Keratinocyte (primary cell): ENCODE results near the gene CDC42BPG.

Source experiments
- EZH2 ChIP-seq: IDR thresholded peaks from one replicate; pipeline ENCODE4 v1.6.1; 2012; ENCODE audit warnings: inconsistent platforms, mild to moderate bottlenecking, low read length, moderate library complexity
- TF ChIP-seq, protein P1 (sequence below), 3 experiments: IDR thresholded peaks in 1 of 3; conservative IDR thresholded peaks in 1 of 3; optimal IDR thresholded peaks in 1 of 3; 2 replicates in 2 of 3; 3 replicates in 1 of 3; pipeline versions ENCODE3 to v1.5.1; 2011; ENCODE audit warnings: low read length in 3 of 3, mild to moderate bottlenecking in 3 of 3, moderate library complexity in 2 of 3, control low read depth in 1 of 3, inconsistent platforms in 1 of 3; ENCODE audit not compliant: insufficient read depth in 2 of 3; ENCODE audit errors: extremely low read depth in 1 of 3

DNA sequence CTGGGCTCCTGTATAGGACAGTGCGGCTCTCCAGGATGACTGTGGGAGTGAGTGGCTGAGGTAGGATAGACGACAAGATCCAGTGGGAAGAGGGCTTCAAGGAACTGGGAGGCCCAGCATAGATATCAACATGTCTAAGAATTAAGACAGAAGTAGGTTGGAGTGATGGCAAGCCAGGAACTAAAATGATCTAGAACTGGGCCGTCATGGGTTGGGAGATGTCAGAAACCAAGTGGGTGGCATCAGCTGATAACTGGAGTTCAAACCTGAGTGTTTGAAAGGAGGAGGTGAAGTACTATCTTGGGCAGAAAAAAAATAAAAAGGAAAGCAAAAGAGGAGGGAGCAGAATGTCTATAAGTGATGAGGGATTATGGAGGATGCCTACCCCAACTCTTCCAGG, 27.0 kb downstream of the CDC42BPG start:
- TF ChIP-seq, protein P1, sequence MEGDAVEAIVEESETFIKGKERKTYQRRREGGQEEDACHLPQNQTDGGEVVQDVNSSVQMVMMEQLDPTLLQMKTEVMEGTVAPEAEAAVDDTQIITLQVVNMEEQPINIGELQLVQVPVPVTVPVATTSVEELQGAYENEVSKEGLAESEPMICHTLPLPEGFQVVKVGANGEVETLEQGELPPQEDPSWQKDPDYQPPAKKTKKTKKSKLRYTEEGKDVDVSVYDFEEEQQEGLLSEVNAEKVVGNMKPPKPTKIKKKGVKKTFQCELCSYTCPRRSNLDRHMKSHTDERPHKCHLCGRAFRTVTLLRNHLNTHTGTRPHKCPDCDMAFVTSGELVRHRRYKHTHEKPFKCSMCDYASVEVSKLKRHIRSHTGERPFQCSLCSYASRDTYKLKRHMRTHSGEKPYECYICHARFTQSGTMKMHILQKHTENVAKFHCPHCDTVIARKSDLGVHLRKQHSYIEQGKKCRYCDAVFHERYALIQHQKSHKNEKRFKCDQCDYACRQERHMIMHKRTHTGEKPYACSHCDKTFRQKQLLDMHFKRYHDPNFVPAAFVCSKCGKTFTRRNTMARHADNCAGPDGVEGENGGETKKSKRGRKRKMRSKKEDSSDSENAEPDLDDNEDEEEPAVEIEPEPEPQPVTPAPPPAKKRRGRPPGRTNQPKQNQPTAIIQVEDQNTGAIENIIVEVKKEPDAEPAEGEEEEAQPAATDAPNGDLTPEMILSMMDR (optimal IDR thresholded peaks at IDR 0.05 in 1 of 3, IDR thresholded peaks at IDR 0.05 in 1 of 3, conservative IDR thresholded peaks at IDR 0.05 in 1 of 3; ENCODE audit: extremely low read depth in 1 of 3, insufficient read depth in 2 of 3, low read length in 3 of 3): no peak
- TF ChIP-seq EZH2: no peak
